ENCODE data around the gene PRSS22. TPM values are rescaled to one million over a fixed set of nuclear protein-coding genes. Genes with fewer than 3 reads are reported as not detected.

Gene PRSS22
- total RNA-seq, 4 donors from 2014 or later = not detected

DNA sequence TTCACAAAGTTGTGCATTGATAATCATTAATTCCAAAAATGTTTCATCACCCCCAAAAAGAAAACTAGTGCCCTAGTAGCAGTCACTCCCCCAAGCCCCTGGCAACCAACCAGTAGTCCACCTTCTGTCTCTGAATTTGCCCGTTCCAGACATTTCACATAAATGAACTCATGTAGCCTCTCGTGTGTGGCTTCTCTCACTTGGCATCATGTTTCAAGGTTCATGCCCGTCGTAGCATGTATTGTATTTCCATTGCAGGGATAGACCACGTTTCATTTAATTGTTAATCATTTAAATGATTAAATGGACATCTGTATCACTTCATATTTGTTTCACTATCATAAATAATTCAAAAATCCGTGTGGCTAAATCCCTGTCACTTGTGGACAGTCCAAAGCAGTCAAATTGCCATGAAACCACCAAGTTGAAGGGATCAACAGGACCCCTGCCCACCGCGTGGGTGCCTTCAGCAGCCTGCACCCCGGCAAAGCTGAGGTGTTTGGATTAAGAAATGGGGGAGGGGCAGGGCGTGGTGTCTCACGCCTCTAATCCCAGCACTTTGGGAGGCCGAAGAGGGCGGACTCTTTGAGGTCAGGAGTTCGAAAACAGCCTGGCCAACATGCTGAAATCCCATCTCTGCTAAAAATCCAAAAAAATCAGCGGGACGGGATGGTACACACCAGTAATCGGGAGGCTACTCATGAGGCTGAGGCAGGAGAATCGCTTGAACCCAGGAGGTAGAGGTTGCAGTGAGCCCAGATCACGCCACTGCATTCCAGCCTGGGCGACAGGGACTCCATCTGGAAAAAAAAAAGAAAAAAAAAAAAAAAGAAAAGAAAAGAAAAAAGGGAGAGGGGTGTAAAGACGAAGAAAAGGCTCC, 16.3 kb upstream of the PRSS22 start:
- Histone ChIP-seq H3K9me3 (no peaks in the 10 kb centered on the region), H3K4me3 (no peak overlapping the region), H3K27ac (replicated peaks in 1 of 4) (no peak overlapping the region), H3K27me3 (peaks cover 0 to 10% (median 0%) of the 10 kb centered on the region in 4 donors), H3K4me1 (peaks cover 5 to 8% (median 7%) of the 10 kb centered on the region in 4 donors), H3K36me3 (no peaks in the 10 kb centered on the region)
- 58% methylated on average over 21 of the region's 21 CpGs for WGBS
- DNase-seq (ENCODE audit: extremely low spot score) = no peak
- TF ChIP-seq, protein P1, sequence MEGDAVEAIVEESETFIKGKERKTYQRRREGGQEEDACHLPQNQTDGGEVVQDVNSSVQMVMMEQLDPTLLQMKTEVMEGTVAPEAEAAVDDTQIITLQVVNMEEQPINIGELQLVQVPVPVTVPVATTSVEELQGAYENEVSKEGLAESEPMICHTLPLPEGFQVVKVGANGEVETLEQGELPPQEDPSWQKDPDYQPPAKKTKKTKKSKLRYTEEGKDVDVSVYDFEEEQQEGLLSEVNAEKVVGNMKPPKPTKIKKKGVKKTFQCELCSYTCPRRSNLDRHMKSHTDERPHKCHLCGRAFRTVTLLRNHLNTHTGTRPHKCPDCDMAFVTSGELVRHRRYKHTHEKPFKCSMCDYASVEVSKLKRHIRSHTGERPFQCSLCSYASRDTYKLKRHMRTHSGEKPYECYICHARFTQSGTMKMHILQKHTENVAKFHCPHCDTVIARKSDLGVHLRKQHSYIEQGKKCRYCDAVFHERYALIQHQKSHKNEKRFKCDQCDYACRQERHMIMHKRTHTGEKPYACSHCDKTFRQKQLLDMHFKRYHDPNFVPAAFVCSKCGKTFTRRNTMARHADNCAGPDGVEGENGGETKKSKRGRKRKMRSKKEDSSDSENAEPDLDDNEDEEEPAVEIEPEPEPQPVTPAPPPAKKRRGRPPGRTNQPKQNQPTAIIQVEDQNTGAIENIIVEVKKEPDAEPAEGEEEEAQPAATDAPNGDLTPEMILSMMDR (IDR thresholded peaks at IDR 0.05) = no peak
- TF ChIP-seq POLR2AphosphoS5 (IDR thresholded peaks at IDR 0.05) (no peak), POLR2A (IDR thresholded peaks at IDR 0.05; ENCODE audit: low read depth) (no peak), EP300 (IDR thresholded peaks at IDR 0.05) (no peak)
- intact Hi-C loops (cut with DNase I) = loop anchor here (2.0 kb wide), 1 partner anchor 45 kb away; no protein-coding TSS in a partner anchor

DNA sequence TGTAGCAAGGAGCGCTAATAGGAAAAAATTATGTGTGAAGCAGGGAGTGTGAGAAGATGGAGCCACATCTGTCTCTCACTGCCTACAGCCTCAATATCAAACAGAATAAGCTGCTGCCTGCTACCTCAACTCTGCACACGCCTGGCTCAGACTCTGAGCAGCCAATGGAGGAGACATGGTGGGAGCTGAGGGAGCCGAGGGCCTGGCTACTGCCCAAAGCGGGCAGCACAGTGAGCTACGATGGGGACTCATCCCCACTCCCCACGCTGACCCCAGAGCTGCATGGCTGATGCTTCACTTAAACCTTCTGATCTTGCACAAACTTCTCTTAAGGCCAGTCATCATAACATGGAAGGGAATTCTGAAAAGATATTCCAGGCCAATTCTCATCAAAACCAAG, 14.0 kb upstream of the PRSS22 start:
- Histone ChIP-seq H3K4me3 (no peak overlapping the region), H3K27me3 (peaks cover 0 to 10% (median 0%) of the 10 kb centered on the region in 4 donors), H3K9me3 (no peaks in the 10 kb centered on the region), H3K36me3 (no peaks in the 10 kb centered on the region), H3K27ac (replicated peaks in 1 of 4) (no peak overlapping the region), H3K4me1 (peaks cover 11 to 19% (median 17%) of the 10 kb centered on the region in 4 donors)
- TF ChIP-seq POLR2AphosphoS5 (IDR thresholded peaks at IDR 0.05) (no peak), EP300 (IDR thresholded peaks at IDR 0.05) (no peak), POLR2A (IDR thresholded peaks at IDR 0.05; ENCODE audit: low read depth) (no peak)
- TF ChIP-seq, protein P1 (IDR thresholded peaks at IDR 0.05) = no peak
- DNase-seq (ENCODE audit: extremely low spot score) = no peak
- WGBS = 85% methylated on average over 6 of the region's 6 CpGs
- intact Hi-C loops (cut with DNase I) = no loop called here

DNA sequence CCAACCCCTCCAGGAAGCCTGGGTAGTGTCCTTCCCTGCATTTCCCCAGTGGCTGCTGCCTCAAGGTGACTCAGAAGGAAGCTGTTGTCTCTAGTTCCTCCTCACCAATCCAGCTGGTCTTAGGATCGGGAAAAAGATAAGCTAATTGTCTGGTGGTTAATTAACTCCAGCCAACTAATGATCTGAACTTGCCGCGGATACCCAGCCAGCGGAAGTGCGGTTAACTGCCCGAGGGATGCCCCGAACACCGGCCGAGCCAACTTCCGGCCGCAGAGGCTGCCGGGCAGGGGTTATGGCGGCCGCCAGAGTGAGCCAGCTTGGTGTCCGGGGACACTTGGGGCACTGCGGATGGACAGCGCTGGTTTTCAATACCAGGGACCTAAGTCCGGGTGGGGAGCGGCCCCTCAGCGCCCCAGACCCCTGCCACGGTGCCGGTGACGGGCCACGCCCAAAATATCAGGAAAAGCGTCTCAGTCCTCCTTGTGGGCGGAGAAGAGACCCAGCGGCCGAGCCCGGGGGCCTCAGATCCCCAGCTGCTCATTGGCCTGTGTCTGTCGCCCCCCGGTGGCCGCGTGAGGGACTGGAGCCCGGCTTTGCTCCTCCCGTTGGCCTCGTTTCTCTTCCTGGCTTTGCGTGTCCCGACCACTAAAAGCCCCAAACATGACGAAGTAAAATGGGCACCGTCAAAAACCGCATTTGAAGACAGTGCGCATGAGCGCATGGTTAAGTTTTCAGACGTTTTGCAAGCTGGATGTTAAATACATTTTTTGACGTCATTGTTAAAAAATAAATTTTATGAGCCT, 10.2 kb upstream of the PRSS22 start:
- Histone ChIP-seq H3K36me3 (no peaks in the 10 kb centered on the region), H3K27ac (replicated peaks in 1 of 4) (peak overlapping the region; percentile 88 to 91 (median 90)), H3K4me1 (peaks cover 6 to 12% (median 9%) of the 10 kb centered on the region in 4 donors), H3K9me3 (no peaks in the 10 kb centered on the region), H3K4me3 (peak overlapping the region; percentile 67 to 75 (median 68)), H3K27me3 (peaks cover 0 to 5% (median 0%) of the 10 kb centered on the region in 4 donors)
- peak; percentile 98 for DNase-seq (ENCODE audit: extremely low spot score)
- TF ChIP-seq POLR2AphosphoS5 (IDR thresholded peaks at IDR 0.05) (peak; percentile 82 to 83), POLR2A (IDR thresholded peaks at IDR 0.05; ENCODE audit: low read depth) (peak; percentile 59), EP300 (IDR thresholded peaks at IDR 0.05) (no peak)
- TF ChIP-seq, protein P1 (IDR thresholded peaks at IDR 0.05) = peak in 2 of 3 experiments; percentile 97 to 98
- intact Hi-C loops (cut with DNase I) = loop anchor here (10.0 kb wide), 1 partner anchor 153 kb away; no protein-coding TSS in a partner anchor
- WGBS = 1% methylated on average over 23 of the region's 45 CpGs

DNA sequence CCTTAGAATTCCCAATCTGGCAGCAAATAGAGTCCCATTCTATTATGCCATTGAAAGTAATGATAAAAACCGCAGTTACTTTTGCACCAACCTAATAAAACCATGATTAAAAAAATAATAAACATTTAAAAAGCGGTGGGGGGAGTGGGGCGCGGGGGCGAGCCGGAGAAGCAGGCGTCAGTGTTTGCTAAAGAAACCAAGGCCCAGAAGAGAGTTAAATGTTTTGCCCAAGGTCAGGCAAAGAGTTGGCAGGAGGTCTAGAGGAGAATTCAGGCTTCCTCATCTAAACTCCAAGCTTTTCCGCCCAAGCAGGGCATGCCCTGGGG, 9.7 kb upstream of the PRSS22 start:
- no peaks in the 10 kb centered on the region for H3K36me3 ChIP-seq
- intact Hi-C loops (cut with DNase I) = loop anchor here (10.0 kb wide), 1 partner anchor 153 kb away; no protein-coding TSS in a partner anchor
- H3K4me1 ChIP-seq = peaks cover 6 to 12% (median 9%) of the 10 kb centered on the region in 4 donors
- peaks cover 0 to 11% (median 0%) of the 10 kb centered on the region in 4 donors for H3K27me3 ChIP-seq
- 54% methylated on average over 8 of the region's 8 CpGs for WGBS
- H3K9me3 ChIP-seq = no peaks in the 10 kb centered on the region
- peak overlapping the region; percentile 88 to 91 (median 90) for H3K27ac ChIP-seq (replicated peaks in 1 of 4)
- DNase-seq (ENCODE audit: extremely low spot score) = no peak
- TF ChIP-seq, protein P1 (IDR thresholded peaks at IDR 0.05) = no peak
- TF ChIP-seq POLR2A (IDR thresholded peaks at IDR 0.05; ENCODE audit: low read depth) = no peak
- no peak for TF ChIP-seq POLR2AphosphoS5 (IDR thresholded peaks at IDR 0.05)
- no peak for TF ChIP-seq EP300 (IDR thresholded peaks at IDR 0.05)
- peak overlapping the region; percentile 67 to 75 (median 68) for H3K4me3 ChIP-seq

Measured in esophagus muscularis mucosa (tissue), 4 donors.